GM23338 (cell line): ENCODE data around the gene OLFML3. TPM values are rescaled to one million over a fixed set of nuclear protein-coding genes. Genes with fewer than 3 reads are reported as not detected.

Experiments
- ATAC-seq: fragments of 200-7000 bp; cut with Tn5 transposase; 3 replicates; pipeline ENCODE4 v1.9.1; 2020
- DNase-seq: peaks from one replicate; pipeline ENCODE4 v3.0.0-alpha.2; 2015; ENCODE audit warnings: low spot score
- H2AFZ ChIP-seq: fragments of 200-600 bp; sonication (generic); 2 replicates; pipeline ENCODE4 v1.8.0; 2016; ENCODE audit warnings: antibody characterized with exemption, mild to moderate bottlenecking, moderate library complexity
- H3F3A ChIP-seq: fragments of 200-600 bp; sonication (generic); replicated peaks from 2 replicates; pipeline ENCODE4 v1.8.0; 2017; ENCODE audit warnings: antibody characterized with exemption, mixed run types, low read depth
- H3K27ac ChIP-seq: fragments of 200-600 bp; sonication (generic); 2 replicates; pipeline ENCODE4 v1.6.1; 2016; ENCODE audit warnings: low read depth
- H3K27me3 ChIP-seq: fragments of 200-600 bp; sonication (generic); 2 replicates; pipeline ENCODE4 v1.8.0; 2016; ENCODE audit warnings: mild to moderate bottlenecking, mixed run types, moderate library complexity; ENCODE audit not compliant: insufficient read depth
- H3K36me3 ChIP-seq: fragments of 200-600 bp; sonication (generic); 2 replicates; pipeline ENCODE4 v1.8.0; 2016; ENCODE audit warnings: mild to moderate bottlenecking; ENCODE audit not compliant: insufficient read depth
- H3K4me1 ChIP-seq: fragments of 200-600 bp; sonication (generic); 2 replicates; pipeline ENCODE4 v1.8.0; 2016; ENCODE audit warnings: mild to moderate bottlenecking, moderate library complexity; ENCODE audit not compliant: insufficient read depth
- H3K4me2 ChIP-seq: fragments of 200-600 bp; sonication (generic); 2 replicates; pipeline ENCODE4 v1.7.1; 2017; ENCODE audit warnings: mixed run types
- H3K4me3 ChIP-seq: fragments of 200-600 bp; sonication (generic); 2 replicates; pipeline ENCODE4 v1.6.1; 2016; ENCODE audit warnings: mixed run types
- H3K79me2 ChIP-seq: fragments of 200-600 bp; sonication (generic); replicated peaks from 2 replicates; pipeline ENCODE4 v1.8.0; 2017; ENCODE audit warnings: mild to moderate bottlenecking; ENCODE audit not compliant: insufficient read depth
- H3K9me2 ChIP-seq: fragments of 200-600 bp; sonication (generic); 2 replicates; pipeline ENCODE4 v1.8.0; 2017; ENCODE audit not compliant: insufficient read depth
- H4K20me1 ChIP-seq: fragments of 200-600 bp; sonication (generic); replicated peaks from 2 replicates; pipeline ENCODE4 v1.8.0; 2017; ENCODE audit warnings: mild to moderate bottlenecking; ENCODE audit not compliant: insufficient read depth
- H3K27ac Mint-ChIP-seq: 2 replicates; pipeline ENCODE4 v1.8.0; 2020; ENCODE audit warnings: inconsistent platforms, mild to moderate bottlenecking, moderate library complexity, mixed read lengths
- H3K27me3 Mint-ChIP-seq: 3 replicates; pipeline ENCODE4 v1.8.0; 2022; ENCODE audit warnings: low read depth, mild to moderate bottlenecking, moderate library complexity, mixed read lengths, inconsistent platforms; ENCODE audit not compliant: insufficient read depth, poor library complexity
- H3K36me3 Mint-ChIP-seq: 3 replicates; pipeline ENCODE4 v1.8.0; 2021; ENCODE audit warnings: low read depth, mild to moderate bottlenecking, inconsistent platforms, moderate library complexity, mixed read lengths
- H3K4me1 Mint-ChIP-seq: 3 replicates; pipeline ENCODE4 v1.8.0; 2020; ENCODE audit warnings: mild to moderate bottlenecking, inconsistent platforms, mixed read lengths
- H3K4me3 Mint-ChIP-seq: 3 replicates; pipeline ENCODE4 v1.8.0; 2021; ENCODE audit warnings: moderate library complexity, mild to moderate bottlenecking, inconsistent platforms, mixed read lengths
- H3K9me3 Mint-ChIP-seq: 3 replicates; pipeline ENCODE4 v1.8.0; 2020; ENCODE audit warnings: moderate library complexity, mild to moderate bottlenecking, inconsistent platforms, mixed read lengths
- CREB1 ChIP-seq: fragments of 250-450 bp; sonication (Bioruptor Pico); IDR thresholded peaks from 2 replicates; pipeline ENCODE4 v1.5.0; 2020; ENCODE audit warnings: low read depth, mild to moderate bottlenecking, moderate library complexity
- CTCF ChIP-seq, 2 experiments: fragments of 200-600 bp in 1 of 2; sonication (generic) in 1 of 2; conservative IDR thresholded peaks; 2 replicates each; pipeline versions ENCODE4 v1.5.1 to v1.6.1; 2016 to 2017; ENCODE audit warnings: antibody characterized with exemption in 2 of 2, low read depth in 2 of 2, mild to moderate bottlenecking in 2 of 2, moderate library complexity in 1 of 2
- ETS1 ChIP-seq: IDR thresholded peaks from 2 replicates; pipeline ENCODE4 v1.6.1; 2016; ENCODE audit warnings: antibody characterized with exemption
- EZH2 ChIP-seq: fragments of 200-600 bp; sonication (generic); IDR thresholded peaks from one replicate; pipeline ENCODE4 v1.8.0; 2017; ENCODE audit warnings: antibody characterized with exemption, mild to moderate bottlenecking, low read depth; ENCODE audit not compliant: unreplicated experiment
- EZH2phosphoT487 ChIP-seq: fragments of 200-600 bp; sonication (generic); IDR thresholded peaks from one replicate; pipeline ENCODE4 v1.8.1; 2018; ENCODE audit warnings: antibody characterized with exemption; ENCODE audit not compliant: unreplicated experiment
- JUNB ChIP-seq: IDR thresholded peaks from one replicate; pipeline ENCODE4 v1.6.1; 2016; ENCODE audit warnings: antibody characterized with exemption; ENCODE audit not compliant: unreplicated experiment
- NANOG ChIP-seq: IDR thresholded peaks from 2 replicates; pipeline ENCODE4 v1.6.1; 2016; ENCODE audit warnings: antibody characterized with exemption, borderline replicate concordance
- POLR2AphosphoS5 ChIP-seq: IDR thresholded peaks from 2 replicates; pipeline ENCODE4 v1.6.1; 2016; ENCODE audit warnings: antibody characterized with exemption, low read depth
- REST ChIP-seq: IDR thresholded peaks from one replicate; pipeline ENCODE4 v1.6.1; 2018; ENCODE audit warnings: antibody characterized with exemption; ENCODE audit not compliant: unreplicated experiment
- STAT1 ChIP-seq: IDR thresholded peaks from one replicate; pipeline ENCODE4 v1.6.1; 2016; ENCODE audit warnings: antibody characterized with exemption; ENCODE audit not compliant: unreplicated experiment
- ZNF114 ChIP-seq: fragments of 250-450 bp; sonication (Bioruptor Pico); IDR thresholded peaks from 2 replicates; pipeline ENCODE4 v1.5.0; 2020; ENCODE audit warnings: mild to moderate bottlenecking, moderate library complexity
- ZNF331 ChIP-seq: fragments of 250-450 bp; sonication (Bioruptor Pico); IDR thresholded peaks from 2 replicates; pipeline ENCODE4 v1.5.0; 2020; ENCODE audit warnings: low read depth, mild to moderate bottlenecking, moderate library complexity
- ZNF462 ChIP-seq: fragments of 250-450 bp; sonication (Bioruptor Pico); IDR thresholded peaks from 2 replicates; pipeline ENCODE4 v1.5.0; 2020; ENCODE audit warnings: mild to moderate bottlenecking, moderate library complexity
- polyA plus RNA-seq: library from polyadenylated mRNA; unstranded; fragments of >200 nt; fragmentation: Nextera tagmentation; extraction: Ambion mirVana; gene quantifications from 2 replicates; pipeline ENCODE4 v1.2.1, GENCODE V29; 2016
- total RNA-seq: library from RNA; depleted of rRNA; stranded (reverse); fragments of >200 nt; shearing (Covaris generic); gene quantifications from 2 replicates; pipeline ENCODE4 v1.2.3, GENCODE V29; 2014

The OLFML3 gene
- total and polyA plus RNA-seq, 2 experiments from 2014 or later, result 42.8 to 69.9 TPM

- H3K4me1 Mint-ChIP-seq, result peaks cover 16% of the 10 kb centered on the region
- Histone ChIP-seq H3K79me2 (no peaks in the 10 kb centered on the region), H2AFZ (no peak overlapping the region), H3K4me2 (no peak overlapping the region), H3K9me2 (peaks cover 13% of the 10 kb centered on the region; the same call in 1 of the 2 replicates), H3K36me3 (no peaks in the 10 kb centered on the region), H3F3A (0 out of 2 replicates have a peak, but pooled peaks cover 3% of the 10 kb centered on the region), H3K4me3 (no peak overlapping the region), H3K4me1 (peaks cover 20% of the 10 kb centered on the region), H3K27me3 (no peaks in the 10 kb centered on the region), H4K20me1 (no peaks in the 10 kb centered on the region), H3K27ac (no peak overlapping the region)
- H3K27me3 Mint-ChIP-seq, result peaks cover 7% of the 10 kb centered on the region
- peaks cover 12% of the 10 kb centered on the region for H3K9me3 Mint-ChIP-seq
- H3K4me3 Mint-ChIP-seq, result no peak overlapping the region
- peaks cover 14% of the 10 kb centered on the region for H3K36me3 Mint-ChIP-seq
- TF ChIP-seq ZNF331 (no peak), ZNF114 (CRISPR knock-in tag) (no peak), JUNB (no peak), ZNF462 (no peak), EZH2 (no peak), ETS1 (no peak), REST (no peak), CREB1 (CRISPR knock-in tag) (no peak), NANOG (no peak), STAT1 (no peak), POLR2AphosphoS5 (no peak), EZH2phosphoT487 (no peak), CTCF (conservative IDR thresholded peaks at IDR 0.05; ENCODE audit: low read depth in 2 of 2) (no peak)
- H3K27ac Mint-ChIP-seq, result no peak overlapping the region
- DNase-seq, result no peak
- no peak for ATAC-seq
Observed at GRCh38 chr1:114009393-114009792, 30.1 kb downstream of the OLFML3 start.
